GM12878 (cell line): Measurements from ENCODE around the gene RAB26. TPM values are rescaled to one million over a fixed set of nuclear protein-coding genes. Genes with fewer than 3 reads are reported as not detected.

ENCODE experiments used
- BHLHE40 ChIP-seq, 2 experiments: fragments of 450-650 bp in 1 of 2; IDR thresholded peaks; 2 replicates each; pipeline ENCODE4 v1.6.1; 2011 to 2017; ENCODE audit warnings: low read depth in 2 of 2, borderline replicate concordance in 1 of 2, improper control_type of control experiment in 1 of 2, low read length in 1 of 2, mild to moderate bottlenecking in 1 of 2
- CHD1 ChIP-seq: IDR thresholded peaks from 2 replicates; pipeline ENCODE4 v1.6.1; 2012; ENCODE audit warnings: low read depth, low read length, improper control_type of control experiment
- ESRRA ChIP-seq: IDR thresholded peaks from 2 replicates; pipeline ENCODE4 v1.6.1; 2012; ENCODE audit warnings: mild to moderate bottlenecking, low read length, improper control_type of control experiment
- HCFC1 ChIP-seq: fragments of 150-350 bp; IDR thresholded peaks from 2 replicates; pipeline ENCODE4 v1.6.1; 2014; ENCODE audit warnings: low read length
- NR2C1 ChIP-seq: fragments of 450-650 bp; IDR thresholded peaks from 2 replicates; pipeline ENCODE4 v1.6.1; 2017; ENCODE audit warnings: antibody characterized with exemption, mild to moderate bottlenecking, moderate library complexity
- POLR2A ChIP-seq: IDR thresholded peaks from 2 replicates; pipeline ENCODE4 v1.6.1; 2011; ENCODE audit warnings: low read depth, mild to moderate bottlenecking, low read length
- POU2F2 ChIP-seq: IDR thresholded peaks from 3 replicates; pipeline ENCODE4 v1.6.1; 2011; ENCODE audit warnings: low read depth, mild to moderate bottlenecking, low read length, borderline replicate concordance
- RAD51 ChIP-seq: fragments of 450-650 bp; IDR thresholded peaks from 2 replicates; pipeline ENCODE4 v1.6.1; 2016; ENCODE audit warnings: moderate library complexity, mild to moderate bottlenecking, inconsistent platforms
- ZZZ3 ChIP-seq: IDR thresholded peaks from 2 replicates; pipeline ENCODE4 v1.6.1; 2011; ENCODE audit warnings: low read depth; ENCODE audit not compliant: control insufficient read depth, insufficient read length
- polyA plus RNA-seq, 11 experiments: library from polyadenylated mRNA; depleted of rRNA in 4 of 11; unstranded in 6 of 11; stranded (reverse) in 5 of 11; fragments of >200 nt; fragmentation: Nextera tagmentation in 4 of 11; fragmentation: Illumina TruSeq in 1 of 11; extraction: Ambion mirVana in 4 of 11; extraction: Trizol in 1 of 11; gene quantifications; 1 replicate in 1 of 11; 2 replicates in 10 of 11; pipeline versions ENCODE4 v1.2.1 to v1.2.3, GENCODE V29; 2011 to 2016; ENCODE audit warnings: inconsistent platforms in 2 of 11, missing spikeins in 2 of 11, low read depth in 1 of 11
- total RNA-seq, 4 experiments: library from RNA; depleted of rRNA in 3 of 4; stranded (reverse); fragments of >200 nt in 3 of 4; fragmentation: Illumina TruSeq in 1 of 4; extraction: Trizol in 1 of 4; gene quantifications; 2 replicates each; pipeline versions ENCODE4 v1.2.1 to v1.2.3, GENCODE V29; 2013 to 2021
- TF ChIP-seq, protein P1 (sequence below): fragments of 450-650 bp; IDR thresholded peaks from 2 replicates; pipeline ENCODE4 v1.6.1; 2017; ENCODE audit warnings: borderline replicate concordance
- TF ChIP-seq, protein P2 (sequence below): fragments of 450-650 bp; IDR thresholded peaks from 2 replicates; pipeline ENCODE4 v1.6.1; 2016; ENCODE audit warnings: mild to moderate bottlenecking, moderate library complexity, borderline replicate concordance
- TF ChIP-seq, protein P3 (sequence below): IDR thresholded peaks from 2 replicates; pipeline ENCODE4 v1.6.1; 2012; ENCODE audit warnings: improper control_type of control experiment, low read depth, low read length; ENCODE audit not compliant: insufficient replicate concordance
- TF ChIP-seq, protein P4 (sequence below): IDR thresholded peaks from 2 replicates; pipeline ENCODE4 v1.6.1; 2012; ENCODE audit warnings: low read depth, low read length, improper control_type of control experiment
- TF ChIP-seq, protein P5 (sequence below): fragments of 450-650 bp; IDR thresholded peaks from 2 replicates; pipeline ENCODE4 v1.6.1; 2018; ENCODE audit warnings: borderline replicate concordance, mild to moderate bottlenecking; ENCODE audit not compliant: partially characterized antibody

Gene RAB26
- total and polyA plus RNA-seq, 10 of the 15 experiments (the other 5 are each of a cell fraction or from before 2014, with no cell fraction given), result 0.13 to 4.5 (median 0.33) TPM; not detected in 1

DNA sequence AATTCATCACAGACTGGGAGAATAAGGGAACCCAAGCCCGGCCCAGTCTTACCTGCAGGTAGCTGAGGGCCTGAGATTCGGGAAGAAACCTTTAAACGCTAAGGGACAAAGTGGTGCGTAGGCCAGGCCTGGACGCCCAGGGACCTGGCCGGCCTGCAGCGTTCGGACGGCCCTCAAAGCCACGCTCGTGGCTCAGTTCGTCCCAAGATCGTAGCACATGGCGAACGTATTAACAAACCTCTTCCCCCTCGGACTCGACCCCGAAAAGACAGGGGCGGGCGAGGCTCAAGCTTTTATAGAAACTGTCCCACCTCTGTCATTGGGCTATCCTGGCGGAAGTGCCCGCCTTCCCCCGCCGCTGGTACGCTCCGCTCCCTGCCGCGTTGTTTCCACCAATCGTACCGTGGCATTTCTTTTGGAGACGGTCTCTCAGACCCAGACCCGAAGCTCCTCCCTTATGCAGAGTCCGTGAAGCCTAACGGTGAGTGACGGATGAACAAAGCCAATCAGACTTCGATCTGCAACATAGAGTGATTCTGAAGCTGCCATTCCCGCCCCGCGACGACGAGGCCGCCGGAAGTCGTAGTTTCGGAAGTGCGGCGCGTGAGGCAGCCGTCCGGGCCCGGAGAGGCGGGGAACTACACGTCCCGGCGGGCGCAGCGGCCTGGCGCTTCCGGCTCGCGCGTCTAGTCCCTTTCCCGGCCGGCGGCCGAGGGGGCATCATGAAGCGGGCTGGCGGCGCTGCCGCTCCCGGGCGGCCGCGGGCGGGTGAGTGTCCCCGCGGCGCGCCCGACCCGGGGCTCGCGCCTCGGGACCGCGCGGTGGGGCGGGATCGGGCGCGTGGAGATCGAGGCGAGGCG, 6.9 kb downstream of the RAB26 start, which contains the start of gene TRAF7 (continued):
- TF ChIP-seq, protein P1, sequence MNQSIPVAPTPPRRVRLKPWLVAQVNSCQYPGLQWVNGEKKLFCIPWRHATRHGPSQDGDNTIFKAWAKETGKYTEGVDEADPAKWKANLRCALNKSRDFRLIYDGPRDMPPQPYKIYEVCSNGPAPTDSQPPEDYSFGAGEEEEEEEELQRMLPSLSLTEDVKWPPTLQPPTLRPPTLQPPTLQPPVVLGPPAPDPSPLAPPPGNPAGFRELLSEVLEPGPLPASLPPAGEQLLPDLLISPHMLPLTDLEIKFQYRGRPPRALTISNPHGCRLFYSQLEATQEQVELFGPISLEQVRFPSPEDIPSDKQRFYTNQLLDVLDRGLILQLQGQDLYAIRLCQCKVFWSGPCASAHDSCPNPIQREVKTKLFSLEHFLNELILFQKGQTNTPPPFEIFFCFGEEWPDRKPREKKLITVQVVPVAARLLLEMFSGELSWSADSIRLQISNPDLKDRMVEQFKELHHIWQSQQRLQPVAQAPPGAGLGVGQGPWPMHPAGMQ, result no peak
- TF ChIP-seq RAD51 (no peak), POLR2A (peak; percentile 100), CHD1 (0 out of 2 replicates have a peak, but pooled peaks have one; percentile 86), POU2F2 (peak; percentile 99), BHLHE40 (IDR thresholded peaks at IDR 0.05; ENCODE audit: borderline replicate concordance in 1 of 2, low read depth in 2 of 2, low read length in 1 of 2) (peak; percentile 59 to 86; a peak in 3 of 4 replicates), ZZZ3 (no peak), NR2C1 (peak; percentile 77), ESRRA (peak; percentile 65), HCFC1 (peak; percentile 98)
- TF ChIP-seq, protein P2, sequence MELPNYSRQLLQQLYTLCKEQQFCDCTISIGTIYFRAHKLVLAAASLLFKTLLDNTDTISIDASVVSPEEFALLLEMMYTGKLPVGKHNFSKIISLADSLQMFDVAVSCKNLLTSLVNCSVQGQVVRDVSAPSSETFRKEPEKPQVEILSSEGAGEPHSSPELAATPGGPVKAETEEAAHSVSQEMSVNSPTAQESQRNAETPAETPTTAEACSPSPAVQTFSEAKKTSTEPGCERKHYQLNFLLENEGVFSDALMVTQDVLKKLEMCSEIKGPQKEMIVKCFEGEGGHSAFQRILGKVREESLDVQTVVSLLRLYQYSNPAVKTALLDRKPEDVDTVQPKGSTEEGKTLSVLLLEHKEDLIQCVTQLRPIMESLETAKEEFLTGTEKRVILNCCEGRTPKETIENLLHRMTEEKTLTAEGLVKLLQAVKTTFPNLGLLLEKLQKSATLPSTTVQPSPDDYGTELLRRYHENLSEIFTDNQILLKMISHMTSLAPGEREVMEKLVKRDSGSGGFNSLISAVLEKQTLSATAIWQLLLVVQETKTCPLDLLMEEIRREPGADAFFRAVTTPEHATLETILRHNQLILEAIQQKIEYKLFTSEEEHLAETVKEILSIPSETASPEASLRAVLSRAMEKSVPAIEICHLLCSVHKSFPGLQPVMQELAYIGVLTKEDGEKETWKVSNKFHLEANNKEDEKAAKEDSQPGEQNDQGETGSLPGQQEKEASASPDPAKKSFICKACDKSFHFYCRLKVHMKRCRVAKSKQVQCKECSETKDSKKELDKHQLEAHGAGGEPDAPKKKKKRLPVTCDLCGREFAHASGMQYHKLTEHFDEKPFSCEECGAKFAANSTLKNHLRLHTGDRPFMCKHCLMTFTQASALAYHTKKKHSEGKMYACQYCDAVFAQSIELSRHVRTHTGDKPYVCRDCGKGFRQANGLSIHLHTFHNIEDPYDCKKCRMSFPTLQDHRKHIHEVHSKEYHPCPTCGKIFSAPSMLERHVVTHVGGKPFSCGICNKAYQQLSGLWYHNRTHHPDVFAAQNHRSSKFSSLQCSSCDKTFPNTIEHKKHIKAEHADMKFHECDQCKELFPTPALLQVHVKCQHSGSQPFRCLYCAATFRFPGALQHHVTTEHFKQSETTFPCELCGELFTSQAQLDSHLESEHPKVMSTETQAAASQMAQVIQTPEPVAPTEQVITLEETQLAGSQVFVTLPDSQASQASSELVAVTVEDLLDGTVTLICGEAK, result peak; percentile 93
- TF ChIP-seq, protein P3, sequence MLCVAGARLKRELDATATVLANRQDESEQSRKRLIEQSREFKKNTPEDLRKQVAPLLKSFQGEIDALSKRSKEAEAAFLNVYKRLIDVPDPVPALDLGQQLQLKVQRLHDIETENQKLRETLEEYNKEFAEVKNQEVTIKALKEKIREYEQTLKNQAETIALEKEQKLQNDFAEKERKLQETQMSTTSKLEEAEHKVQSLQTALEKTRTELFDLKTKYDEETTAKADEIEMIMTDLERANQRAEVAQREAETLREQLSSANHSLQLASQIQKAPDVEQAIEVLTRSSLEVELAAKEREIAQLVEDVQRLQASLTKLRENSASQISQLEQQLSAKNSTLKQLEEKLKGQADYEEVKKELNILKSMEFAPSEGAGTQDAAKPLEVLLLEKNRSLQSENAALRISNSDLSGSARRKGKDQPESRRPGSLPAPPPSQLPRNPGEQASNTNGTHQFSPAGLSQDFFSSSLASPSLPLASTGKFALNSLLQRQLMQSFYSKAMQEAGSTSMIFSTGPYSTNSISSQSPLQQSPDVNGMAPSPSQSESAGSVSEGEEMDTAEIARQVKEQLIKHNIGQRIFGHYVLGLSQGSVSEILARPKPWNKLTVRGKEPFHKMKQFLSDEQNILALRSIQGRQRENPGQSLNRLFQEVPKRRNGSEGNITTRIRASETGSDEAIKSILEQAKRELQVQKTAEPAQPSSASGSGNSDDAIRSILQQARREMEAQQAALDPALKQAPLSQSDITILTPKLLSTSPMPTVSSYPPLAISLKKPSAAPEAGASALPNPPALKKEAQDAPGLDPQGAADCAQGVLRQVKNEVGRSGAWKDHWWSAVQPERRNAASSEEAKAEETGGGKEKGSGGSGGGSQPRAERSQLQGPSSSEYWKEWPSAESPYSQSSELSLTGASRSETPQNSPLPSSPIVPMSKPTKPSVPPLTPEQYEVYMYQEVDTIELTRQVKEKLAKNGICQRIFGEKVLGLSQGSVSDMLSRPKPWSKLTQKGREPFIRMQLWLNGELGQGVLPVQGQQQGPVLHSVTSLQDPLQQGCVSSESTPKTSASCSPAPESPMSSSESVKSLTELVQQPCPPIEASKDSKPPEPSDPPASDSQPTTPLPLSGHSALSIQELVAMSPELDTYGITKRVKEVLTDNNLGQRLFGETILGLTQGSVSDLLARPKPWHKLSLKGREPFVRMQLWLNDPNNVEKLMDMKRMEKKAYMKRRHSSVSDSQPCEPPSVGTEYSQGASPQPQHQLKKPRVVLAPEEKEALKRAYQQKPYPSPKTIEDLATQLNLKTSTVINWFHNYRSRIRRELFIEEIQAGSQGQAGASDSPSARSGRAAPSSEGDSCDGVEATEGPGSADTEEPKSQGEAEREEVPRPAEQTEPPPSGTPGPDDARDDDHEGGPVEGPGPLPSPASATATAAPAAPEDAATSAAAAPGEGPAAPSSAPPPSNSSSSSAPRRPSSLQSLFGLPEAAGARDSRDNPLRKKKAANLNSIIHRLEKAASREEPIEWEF, result no peak
- TF ChIP-seq, protein P4, sequence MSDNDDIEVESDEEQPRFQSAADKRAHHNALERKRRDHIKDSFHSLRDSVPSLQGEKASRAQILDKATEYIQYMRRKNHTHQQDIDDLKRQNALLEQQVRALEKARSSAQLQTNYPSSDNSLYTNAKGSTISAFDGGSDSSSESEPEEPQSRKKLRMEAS, result peak; percentile 61; the same call in 1 of the 2 replicates
- TF ChIP-seq, protein P5, sequence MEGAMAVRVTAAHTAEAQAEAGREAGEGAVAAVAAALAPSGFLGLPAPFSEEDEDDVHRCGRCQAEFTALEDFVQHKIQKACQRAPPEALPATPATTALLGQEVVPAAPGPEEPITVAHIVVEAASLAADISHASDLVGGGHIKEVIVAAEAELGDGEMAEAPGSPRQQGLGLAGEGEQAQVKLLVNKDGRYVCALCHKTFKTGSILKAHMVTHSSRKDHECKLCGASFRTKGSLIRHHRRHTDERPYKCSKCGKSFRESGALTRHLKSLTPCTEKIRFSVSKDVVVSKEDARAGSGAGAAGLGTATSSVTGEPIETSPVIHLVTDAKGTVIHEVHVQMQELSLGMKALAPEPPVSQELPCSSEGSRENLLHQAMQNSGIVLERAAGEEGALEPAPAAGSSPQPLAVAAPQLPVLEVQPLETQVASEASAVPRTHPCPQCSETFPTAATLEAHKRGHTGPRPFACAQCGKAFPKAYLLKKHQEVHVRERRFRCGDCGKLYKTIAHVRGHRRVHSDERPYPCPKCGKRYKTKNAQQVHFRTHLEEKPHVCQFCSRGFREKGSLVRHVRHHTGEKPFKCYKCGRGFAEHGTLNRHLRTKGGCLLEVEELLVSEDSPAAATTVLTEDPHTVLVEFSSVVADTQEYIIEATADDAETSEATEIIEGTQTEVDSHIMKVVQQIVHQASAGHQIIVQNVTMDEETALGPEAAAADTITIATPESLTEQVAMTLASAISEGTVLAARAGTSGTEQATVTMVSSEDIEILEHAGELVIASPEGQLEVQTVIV, result peak; percentile 87
